GM21515 (cell line): ENCODE data around the gene PIAS4.

Source experiments
- ATAC-seq: cut with Tn5 transposase; IDR thresholded peaks from one replicate; pipeline ENCODE4 v1.9.1; 2021; ENCODE audit not compliant: unreplicated experiment

The PIAS4 gene

GRCh38 chr19:3976495-3977241, 30.9 kb upstream of the PIAS4 start:
- no peak for ATAC-seq

GRCh38 chr19:3977242-3978143, 30.0 kb upstream of the PIAS4 start:
- no peak for ATAC-seq

GRCh38 chr19:3978145-3978544, 29.4 kb upstream of the PIAS4 start:
- no peak for ATAC-seq

DNA sequence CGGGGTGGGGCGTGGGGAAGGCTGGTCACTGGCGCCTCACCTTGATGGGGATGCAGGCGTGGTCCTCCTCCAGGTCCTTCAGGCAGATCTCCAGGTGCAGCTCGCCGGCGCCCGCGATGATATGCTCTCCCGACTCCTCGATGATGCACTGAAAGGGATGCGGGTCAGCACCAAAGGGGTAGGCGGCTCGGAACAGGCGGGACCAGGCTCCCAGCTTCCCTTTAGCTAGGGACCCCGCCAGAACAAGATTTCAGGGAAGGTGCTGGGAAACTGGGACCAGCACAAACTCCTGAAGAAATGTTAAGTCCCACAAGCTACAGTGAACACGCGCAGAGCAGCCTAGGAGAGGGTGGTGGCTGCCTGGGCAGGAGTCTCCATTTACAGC, 28.3 kb upstream of the PIAS4 start:
- no peak for ATAC-seq

DNA sequence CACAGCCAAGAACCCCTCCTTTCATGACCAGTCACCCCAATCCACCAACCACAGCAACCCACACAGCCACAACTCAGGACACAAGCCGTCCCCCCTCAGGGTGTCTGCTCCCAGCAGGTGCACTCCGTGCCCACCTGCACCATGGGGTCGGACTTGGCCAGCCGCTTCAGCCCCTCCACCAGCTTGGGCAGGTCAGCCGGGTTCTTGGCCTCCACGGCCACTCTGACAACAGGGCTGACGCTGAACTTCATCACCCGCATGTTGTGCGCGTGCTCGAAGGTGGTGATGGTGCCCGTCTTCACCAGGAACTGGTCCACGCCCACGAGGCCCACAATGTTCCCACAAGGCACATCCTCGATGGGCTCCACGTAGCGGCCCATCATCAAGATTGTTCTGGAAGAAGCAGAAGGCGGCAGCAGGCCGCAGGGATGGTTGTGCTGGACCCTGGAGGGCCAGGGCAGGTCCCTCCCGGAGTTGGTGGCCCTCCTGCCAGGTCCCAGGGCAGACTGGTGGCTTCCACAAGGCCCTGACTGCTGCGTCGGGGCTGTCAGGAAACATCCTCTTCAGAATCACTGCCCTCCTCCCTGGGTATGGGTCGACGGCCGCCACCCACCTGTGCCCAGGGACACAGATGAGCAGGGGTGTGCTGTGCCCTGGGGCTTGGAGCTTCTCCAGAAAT, 27.7 kb upstream of the PIAS4 start:
- ATAC-seq: no peak

DNA sequence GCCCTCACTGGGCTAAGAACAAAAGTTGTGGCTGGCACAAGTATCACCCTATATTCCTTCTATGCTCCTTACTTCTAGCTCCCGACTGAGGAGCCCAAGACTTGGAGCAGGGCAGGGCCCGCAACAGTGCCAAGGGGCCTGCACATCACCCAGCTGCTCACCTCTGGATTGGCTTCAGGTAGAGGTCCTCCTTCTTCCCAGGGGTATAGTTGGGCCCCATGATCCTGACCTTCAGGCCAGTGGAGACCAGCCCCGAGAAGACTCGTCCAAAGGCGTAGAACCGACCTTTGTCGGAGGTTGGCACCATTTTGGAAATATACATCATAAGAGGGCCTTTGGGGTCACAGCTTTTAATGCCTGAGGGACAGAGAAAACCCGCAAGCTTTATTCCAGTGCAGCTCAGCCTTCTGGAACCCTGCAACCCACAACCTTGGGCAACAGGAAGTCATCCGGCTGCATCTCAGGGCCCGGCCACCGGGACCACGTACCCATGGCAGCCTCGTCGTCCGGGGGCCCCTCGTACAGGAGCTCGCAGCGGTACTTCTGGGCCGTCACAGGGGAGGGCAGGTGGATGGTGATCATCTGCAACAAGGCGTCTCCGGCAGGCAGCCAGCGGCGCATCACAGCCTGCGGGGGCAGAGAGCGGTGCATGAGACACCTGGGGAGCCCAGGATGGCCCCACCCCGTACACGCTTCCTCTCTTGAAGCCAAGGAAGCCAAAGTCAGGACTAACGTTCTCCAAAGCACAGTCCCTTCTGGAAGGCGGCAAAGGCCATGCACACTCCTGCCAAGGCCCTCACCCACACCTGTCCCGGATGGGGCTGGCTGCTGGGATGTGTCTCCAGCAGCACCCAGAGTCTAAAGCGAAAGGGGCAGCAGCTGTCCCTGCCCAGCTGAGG, 26.9 kb upstream of the PIAS4 start:
- no peak for ATAC-seq

- no peak for ATAC-seq
Observed at GRCh38 chr19:3981373-3981735, 26.2 kb upstream of the PIAS4 start.

DNA sequence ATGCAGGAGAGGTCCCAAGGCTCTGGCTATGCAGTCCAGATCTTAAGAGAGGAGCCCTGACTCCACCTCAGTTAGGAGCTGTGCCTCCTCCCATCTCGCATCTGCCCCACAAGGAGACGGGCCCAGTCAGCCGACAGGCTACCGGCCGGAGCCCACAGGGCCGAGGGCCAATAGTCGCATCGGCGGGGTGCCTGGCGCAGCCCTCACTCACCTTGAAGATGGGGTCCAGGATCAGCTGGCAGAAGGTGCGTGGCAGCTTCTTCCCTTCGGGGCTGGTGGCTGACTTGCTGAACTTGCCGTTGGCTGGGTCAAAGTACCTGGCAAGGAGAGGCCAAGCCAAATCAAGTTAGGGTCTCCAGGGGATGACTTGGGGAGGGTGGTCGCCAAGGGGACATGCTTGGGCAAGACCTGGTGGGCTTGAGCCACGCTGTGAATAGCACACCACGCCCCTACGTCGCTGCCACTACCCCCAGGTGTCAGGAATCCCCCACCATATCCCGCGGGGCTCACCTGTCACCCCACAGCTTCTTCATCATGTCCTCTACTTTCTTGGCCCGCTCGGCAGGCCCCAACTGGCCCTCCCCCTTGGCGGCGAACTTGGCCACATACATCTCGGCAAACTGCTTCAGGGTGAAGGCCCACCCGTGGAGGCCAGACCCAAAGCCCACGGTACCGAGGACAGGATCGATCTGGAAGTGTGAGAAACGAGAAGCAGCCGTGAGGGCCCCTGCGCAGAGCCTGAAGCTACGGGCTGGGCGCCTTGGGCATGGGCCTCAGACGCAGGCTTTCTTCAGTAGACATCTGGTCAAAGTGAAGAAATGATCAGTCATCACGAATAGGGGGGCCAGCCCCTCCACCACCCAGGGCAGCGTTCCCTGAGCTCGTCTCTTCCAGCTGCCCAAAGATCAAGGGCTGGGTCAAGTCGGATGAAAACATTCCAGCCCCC, 25.5 kb upstream of the PIAS4 start:
- ATAC-seq: no peak

GRCh38 chr19:3982701-3983541, 24.6 kb upstream of the PIAS4 start:
- ATAC-seq: no peak

GRCh38 chr19:3983542-3983914, 24.0 kb upstream of the PIAS4 start:
- ATAC-seq: no peak

DNA sequence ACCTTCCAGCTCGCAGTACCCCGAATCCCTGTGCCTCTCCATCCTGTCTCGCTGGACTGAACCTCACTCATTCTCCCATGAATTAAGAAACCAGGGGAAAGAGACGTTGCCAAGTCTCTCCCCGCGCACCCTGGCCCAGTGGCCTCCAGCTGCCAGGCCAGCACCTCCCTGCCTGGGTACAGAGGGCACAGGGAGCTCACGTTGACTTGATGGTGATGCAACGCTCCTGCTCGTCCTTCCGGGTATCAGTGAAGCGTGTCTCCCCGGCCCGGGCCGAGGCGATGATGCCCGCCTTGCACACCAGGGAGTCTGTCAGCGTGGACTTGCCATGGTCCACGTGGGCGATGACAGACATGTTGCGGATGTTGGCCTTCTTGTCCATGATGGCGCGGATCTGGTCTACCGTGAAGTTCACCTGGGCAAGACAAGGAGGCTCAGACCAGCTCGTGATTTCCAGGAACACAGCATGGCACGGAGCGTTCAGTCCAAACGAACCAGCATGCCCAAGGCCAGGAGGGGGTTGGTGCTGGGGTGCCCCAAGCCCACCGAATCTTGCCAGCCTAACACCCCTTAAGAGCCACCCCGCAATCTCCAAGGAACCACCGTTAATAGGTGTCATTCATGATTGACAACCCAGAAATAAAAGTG, 23.5 kb upstream of the PIAS4 start:
- ATAC-seq: no peak

DNA sequence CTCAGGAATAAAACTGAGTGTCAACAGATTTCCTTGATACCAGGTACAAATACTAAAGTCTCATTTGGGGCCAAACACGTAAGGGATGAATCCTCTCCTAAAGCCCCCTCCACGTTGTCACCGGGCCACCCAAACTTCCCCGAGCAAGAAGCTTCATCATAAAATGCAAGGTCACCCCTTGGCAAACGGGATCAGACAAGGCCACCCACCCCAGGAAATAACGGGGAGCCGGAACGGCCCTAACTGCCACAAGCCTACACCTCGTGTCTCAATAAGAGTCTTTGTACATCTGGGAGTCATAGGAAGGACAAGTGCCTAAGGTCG, 23.0 kb upstream of the PIAS4 start:
- no peak for ATAC-seq

GRCh38 chr19:3984908-3985642, 22.5 kb upstream of the PIAS4 start, which contains the start of gene EEF2:
Gene EEF2 (minus strand): TSS chr19:3985463. CDS start chr19:3985380, 83 bp downstream.
- ATAC-seq: peak; percentile 46

DNA sequence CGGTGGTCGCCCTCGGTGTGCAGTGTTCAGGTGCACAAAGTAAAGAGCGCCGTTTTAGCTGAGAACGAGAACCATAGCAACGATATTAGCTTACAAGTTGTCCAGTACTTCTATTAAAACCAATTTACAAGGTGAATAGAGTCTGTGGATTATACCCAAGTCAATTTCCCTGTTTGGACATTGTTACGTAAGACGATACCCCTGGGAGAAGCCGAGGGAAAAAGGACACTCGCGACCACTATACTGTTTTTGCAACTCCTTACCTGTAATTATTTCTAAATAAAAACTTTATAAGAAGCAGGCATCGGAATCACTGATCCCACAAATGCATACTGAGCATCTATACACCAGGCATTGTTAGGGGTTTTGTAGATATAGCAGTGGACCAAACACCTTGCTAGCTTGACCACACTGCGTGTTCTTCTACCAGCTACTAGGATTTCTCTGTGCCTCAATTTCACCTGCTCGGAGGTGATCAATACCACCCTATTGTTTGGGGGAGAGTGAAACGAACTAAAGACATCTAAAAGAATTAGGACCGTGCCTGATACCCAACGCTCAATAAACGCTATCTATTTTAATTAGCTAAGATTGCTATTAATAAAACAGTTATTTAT, 21.8 kb upstream of the PIAS4 start:
- ATAC-seq: no peak

- no peak for ATAC-seq
Observed at GRCh38 chr19:3986260-3987041, 21.1 kb upstream of the PIAS4 start.

DNA sequence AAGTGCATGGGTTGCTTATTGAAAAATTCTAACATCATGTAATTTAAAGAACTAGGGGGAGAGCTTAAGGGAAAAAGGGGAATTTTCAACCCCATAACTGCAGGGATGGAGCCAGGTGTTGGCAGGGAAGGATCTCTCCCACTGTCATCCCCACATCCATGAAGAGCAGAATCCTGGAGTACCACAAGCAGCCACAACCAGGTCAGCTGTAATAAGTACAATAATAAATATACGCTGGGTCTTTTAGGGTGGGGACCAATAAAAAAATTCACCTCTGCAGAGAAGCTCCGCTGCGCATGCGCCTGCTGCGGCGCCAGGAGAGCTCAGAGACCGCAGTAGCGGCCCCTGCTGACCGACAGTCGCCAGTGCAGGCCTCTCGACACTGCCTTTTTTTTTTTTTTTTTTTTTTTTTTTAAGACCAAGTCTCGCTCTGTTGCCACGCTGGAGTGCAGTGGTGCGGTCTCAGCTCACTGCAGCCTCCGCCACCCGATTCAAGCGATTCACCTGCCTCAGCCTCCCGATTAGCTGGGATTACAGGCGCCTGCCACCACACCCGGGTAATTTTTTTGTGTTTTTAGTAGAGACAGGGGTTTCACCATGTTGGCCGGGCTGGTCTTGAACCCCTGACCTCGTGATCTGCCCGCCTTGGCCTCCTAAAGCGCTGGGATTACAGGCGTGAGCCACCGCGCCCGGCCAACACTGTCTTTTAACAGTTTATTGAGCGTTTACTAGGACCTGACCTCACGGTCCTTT, 19.7 kb upstream of the PIAS4 start:
- no peak for ATAC-seq
